Chondrocyte (in vitro differentiated cells): ENCODE results near the gene CDH5. TPM values are rescaled to one million over a fixed set of nuclear protein-coding genes. Genes with fewer than 3 reads are reported as not detected.

Source experiments
- DNase-seq: peaks from one replicate; pipeline ENCODE4 v3.0.0; 2021; ENCODE audit warnings: mixed read lengths, low spot score
- H3K27ac Mint-ChIP-seq: one replicate; pipeline ENCODE4 v1.8.0; 2021; ENCODE audit warnings: mild to moderate bottlenecking, moderate library complexity, mixed read lengths; ENCODE audit not compliant: unreplicated experiment
- H3K27me3 Mint-ChIP-seq: 2 replicates; pipeline ENCODE4 v1.8.0; 2021; ENCODE audit warnings: low read depth, mixed read lengths
- H3K36me3 Mint-ChIP-seq: 2 replicates; pipeline ENCODE4 v1.8.0; 2021; ENCODE audit warnings: low read depth, mixed read lengths
- H3K4me1 Mint-ChIP-seq: 2 replicates; pipeline ENCODE4 v1.8.0; 2021; ENCODE audit warnings: low read depth, mild to moderate bottlenecking, mixed read lengths
- H3K4me3 Mint-ChIP-seq: one replicate; pipeline ENCODE4 v1.8.0; 2021; ENCODE audit warnings: mild to moderate bottlenecking, moderate library complexity, mixed read lengths; ENCODE audit not compliant: unreplicated experiment
- H3K9me3 Mint-ChIP-seq: 2 replicates; pipeline ENCODE4 v1.8.0; 2021; ENCODE audit warnings: low read depth, mixed read lengths
- total RNA-seq: library from RNA; stranded (reverse); gene quantifications from 3 replicates; pipeline ENCODE4 v1.2.1, GENCODE V29; 2021
- TF ChIP-seq, protein P1 (sequence below): fragments of 200-600 bp; sonication (generic); IDR thresholded peaks from 2 replicates; pipeline ENCODE4 v1.5.0; 2021; ENCODE audit warnings: antibody characterized with exemption, mild to moderate bottlenecking, moderate library complexity

Gene CDH5
- total RNA-seq, 1 donor from 2014 or later: not detected

DNA sequence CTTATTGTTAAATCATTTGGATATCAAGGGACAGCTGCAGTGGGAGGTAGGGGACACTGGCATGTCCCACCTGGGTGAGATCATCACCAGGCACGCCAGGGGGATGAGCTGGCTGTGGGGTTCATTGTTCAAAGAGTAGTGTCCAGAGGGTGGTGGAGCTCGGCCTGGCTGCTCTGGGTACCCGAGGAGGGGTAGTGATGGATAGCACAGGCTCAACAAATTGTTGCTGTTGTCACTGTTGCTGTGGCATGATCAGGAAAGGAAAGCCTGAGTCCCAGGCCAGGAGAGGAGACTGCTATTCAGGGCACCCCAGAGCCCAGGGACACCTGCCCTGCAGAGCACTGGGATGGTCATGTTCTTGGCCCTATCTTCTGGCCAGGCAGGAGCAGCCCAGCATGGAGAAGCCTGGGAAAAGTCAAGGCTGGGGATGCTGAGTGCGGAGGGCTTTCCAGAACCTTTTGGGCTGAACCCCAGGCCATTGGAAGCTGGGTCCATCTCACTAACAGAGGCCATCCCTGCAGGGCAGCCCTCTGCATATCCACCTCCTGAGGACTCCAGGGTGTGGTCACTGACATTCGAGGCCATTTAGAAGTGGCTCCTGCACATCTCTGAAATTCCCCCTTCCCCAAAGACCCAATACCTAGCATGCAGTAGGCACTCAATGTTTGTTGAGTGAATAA, 72.7 kb downstream of the CDH5 start:
- no peaks in the 10 kb centered on the region for H3K36me3 Mint-ChIP-seq
- no peak overlapping the region for H3K27ac Mint-ChIP-seq
- H3K4me1 Mint-ChIP-seq: no peaks in the 10 kb centered on the region
- TF ChIP-seq, protein P1, sequence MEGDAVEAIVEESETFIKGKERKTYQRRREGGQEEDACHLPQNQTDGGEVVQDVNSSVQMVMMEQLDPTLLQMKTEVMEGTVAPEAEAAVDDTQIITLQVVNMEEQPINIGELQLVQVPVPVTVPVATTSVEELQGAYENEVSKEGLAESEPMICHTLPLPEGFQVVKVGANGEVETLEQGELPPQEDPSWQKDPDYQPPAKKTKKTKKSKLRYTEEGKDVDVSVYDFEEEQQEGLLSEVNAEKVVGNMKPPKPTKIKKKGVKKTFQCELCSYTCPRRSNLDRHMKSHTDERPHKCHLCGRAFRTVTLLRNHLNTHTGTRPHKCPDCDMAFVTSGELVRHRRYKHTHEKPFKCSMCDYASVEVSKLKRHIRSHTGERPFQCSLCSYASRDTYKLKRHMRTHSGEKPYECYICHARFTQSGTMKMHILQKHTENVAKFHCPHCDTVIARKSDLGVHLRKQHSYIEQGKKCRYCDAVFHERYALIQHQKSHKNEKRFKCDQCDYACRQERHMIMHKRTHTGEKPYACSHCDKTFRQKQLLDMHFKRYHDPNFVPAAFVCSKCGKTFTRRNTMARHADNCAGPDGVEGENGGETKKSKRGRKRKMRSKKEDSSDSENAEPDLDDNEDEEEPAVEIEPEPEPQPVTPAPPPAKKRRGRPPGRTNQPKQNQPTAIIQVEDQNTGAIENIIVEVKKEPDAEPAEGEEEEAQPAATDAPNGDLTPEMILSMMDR: no peak
- DNase-seq: no peak
- peaks cover 22% of the 10 kb centered on the region for H3K27me3 Mint-ChIP-seq
- H3K9me3 Mint-ChIP-seq: no peaks in the 10 kb centered on the region
- H3K4me3 Mint-ChIP-seq: no peak overlapping the region

DNA sequence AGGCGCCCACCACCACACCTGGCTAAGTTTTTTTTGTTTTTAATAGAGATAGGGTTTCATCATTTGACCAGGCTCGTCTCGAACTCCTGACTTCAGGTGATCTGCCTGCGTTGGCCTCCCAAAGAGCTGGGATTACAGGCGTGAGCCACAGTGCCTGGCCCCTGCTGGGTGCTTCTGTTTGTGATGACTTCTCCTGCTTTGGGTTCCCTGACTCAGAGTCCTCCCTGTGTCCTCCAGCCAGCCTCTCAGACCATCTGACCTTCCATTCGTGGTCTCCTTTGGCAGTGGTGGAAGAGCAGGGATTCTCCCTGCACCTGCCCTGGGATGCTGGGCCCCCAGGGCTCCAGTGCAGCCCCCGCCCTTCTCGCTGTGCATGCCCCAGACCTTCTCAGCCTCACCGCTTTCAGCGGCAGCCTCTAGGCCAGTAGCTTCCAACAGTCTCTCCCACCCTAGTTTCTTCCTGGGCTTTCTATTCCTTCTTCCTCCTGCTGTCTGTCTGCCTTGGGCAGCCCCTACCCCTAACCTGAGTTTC, 73.8 kb downstream of the CDH5 start:
- H3K4me1 Mint-ChIP-seq: no peaks in the 10 kb centered on the region
- no peaks in the 10 kb centered on the region for H3K9me3 Mint-ChIP-seq
- H3K27ac Mint-ChIP-seq: no peak overlapping the region
- no peak overlapping the region for H3K4me3 Mint-ChIP-seq
- TF ChIP-seq, protein P1: no peak
- no peak for DNase-seq
- H3K27me3 Mint-ChIP-seq: peaks cover 24% of the 10 kb centered on the region
- no peaks in the 10 kb centered on the region for H3K36me3 Mint-ChIP-seq

DNA sequence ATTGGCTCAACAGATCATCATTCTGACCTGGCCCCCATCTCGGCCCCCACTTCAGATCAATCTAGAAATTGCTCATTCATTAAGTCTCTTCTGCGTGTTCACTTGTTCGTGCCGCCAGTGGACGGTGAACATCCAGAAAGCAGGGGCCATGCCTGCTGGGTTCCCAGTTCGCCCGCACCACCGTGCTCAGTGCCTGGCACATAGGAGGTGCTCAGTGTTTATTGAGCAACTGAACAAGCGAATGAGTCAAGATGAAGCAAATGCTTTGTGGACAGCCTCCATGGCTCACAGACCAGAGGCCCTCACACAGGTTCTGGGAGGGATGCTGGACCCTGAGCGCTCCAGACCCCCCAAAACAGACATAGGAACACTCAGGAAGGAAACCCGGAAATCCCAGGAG, 74.5 kb downstream of the CDH5 start:
- no peak overlapping the region for H3K27ac Mint-ChIP-seq
- no peak for DNase-seq
- peaks cover 29% of the 10 kb centered on the region for H3K27me3 Mint-ChIP-seq
- H3K4me3 Mint-ChIP-seq: no peak overlapping the region
- H3K4me1 Mint-ChIP-seq: no peaks in the 10 kb centered on the region
- peaks cover 2% of the 10 kb centered on the region for H3K36me3 Mint-ChIP-seq
- no peaks in the 10 kb centered on the region for H3K9me3 Mint-ChIP-seq
- TF ChIP-seq, protein P1: no peak

DNA sequence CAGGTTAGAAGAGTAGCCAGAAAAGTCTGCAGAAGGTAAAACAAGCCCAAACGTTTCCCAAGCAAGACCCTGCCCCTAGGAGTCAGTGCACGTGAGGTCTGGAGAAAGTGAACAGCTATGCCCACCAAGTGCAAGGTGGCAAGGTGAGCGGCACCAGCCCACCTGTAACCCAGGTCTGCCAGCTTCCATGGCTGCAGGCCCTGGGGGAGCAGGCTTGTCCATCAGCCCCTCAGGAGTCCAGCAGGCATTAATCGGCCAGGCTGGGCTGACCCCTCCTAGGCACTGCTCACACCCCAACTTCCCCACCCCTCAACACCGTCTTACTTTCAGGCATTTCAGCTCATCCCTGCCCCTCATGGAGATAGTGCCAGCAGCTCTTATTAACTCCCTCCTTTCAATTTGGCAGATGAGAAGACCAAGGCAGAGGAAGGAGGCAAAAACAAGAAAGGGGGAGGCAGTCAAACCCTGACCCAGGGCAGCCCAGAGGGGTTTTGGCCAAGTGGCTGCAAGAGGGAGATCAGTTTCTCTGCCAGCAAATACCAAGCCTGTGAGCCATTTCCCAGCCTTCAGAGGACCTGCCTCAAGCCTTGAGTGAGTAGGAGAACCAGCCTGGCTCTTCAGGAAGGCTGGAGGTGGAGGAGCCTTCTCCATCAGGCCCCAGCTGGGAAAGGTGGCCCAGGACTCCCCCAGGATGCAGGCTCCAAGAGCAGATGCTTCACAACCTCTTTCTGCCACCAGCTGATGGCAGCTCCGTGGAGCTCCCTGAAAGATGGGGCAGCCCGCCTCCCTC, 75.3 kb downstream of the CDH5 start:
- Mint-ChIP-seq H3K36me3 (peaks cover 2% of the 10 kb centered on the region), H3K27ac (no peak overlapping the region), H3K9me3 (no peaks in the 10 kb centered on the region), H3K4me1 (no peaks in the 10 kb centered on the region), H3K27me3 (peaks cover 35% of the 10 kb centered on the region), H3K4me3 (no peak overlapping the region)
- DNase-seq: no peak
- TF ChIP-seq, protein P1: no peak

DNA sequence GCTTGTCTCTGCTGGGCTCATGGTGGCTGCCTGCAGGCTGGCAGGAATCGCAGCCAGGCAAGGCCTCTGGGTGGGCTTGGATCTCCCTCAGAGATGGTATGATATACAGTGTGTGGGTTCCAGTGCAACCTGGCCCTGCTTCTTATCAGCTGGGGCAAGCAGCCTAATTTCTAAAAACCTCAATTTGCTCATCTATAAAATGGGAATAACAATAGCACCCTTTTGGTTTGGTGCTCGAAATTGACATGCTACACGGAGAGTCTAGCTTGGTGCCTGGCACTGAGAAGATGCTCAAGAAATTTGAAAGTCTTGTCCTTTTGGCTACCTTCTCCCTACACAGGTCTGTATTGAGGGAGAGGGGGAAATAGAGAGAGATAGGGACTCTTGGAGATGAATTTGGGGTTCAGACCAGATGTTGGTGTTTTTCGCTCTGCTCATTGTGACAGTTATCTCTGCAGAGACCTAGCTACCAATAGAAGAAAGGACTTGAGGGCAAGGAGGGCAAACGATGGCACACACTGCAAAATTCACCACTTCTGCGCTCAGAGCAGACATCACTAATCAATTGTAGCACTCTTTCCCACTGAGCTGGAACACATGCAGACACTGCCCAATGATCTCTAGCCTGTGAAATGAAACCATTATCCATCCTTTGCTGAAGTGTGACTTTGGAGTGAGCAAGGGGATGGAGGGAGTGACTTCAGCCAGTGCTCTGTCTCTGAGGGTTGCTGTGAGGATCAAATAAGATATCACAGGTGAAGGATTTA, 76.2 kb downstream of the CDH5 start:
- H3K4me3 Mint-ChIP-seq: no peak overlapping the region
- peaks cover 33% of the 10 kb centered on the region for H3K27me3 Mint-ChIP-seq

More for the DNA sequence above, 76.2 kb downstream of the CDH5 start:
- Mint-ChIP-seq H3K4me1 (no peaks in the 10 kb centered on the region), H3K36me3 (peaks cover 2% of the 10 kb centered on the region), H3K27ac (no peak overlapping the region), H3K9me3 (no peaks in the 10 kb centered on the region)
- no peak for DNase-seq
- TF ChIP-seq, protein P1: no peak
